DND-41 (cell line): ENCODE data around the gene NFATC3.

Experiments
- EZH2 ChIP-seq: IDR thresholded peaks from 3 replicates; pipeline ENCODE4 v1.6.1; 2012; ENCODE audit warnings: borderline replicate concordance, low read depth, mild to moderate bottlenecking, moderate library complexity, low read length, inconsistent platforms; ENCODE audit not compliant: severe bottlenecking
- TF ChIP-seq, protein P1 (sequence below): IDR thresholded peaks from 2 replicates; pipeline ENCODE4 v1.5.1; 2012; ENCODE audit warnings: borderline replicate concordance, low read length, moderate library complexity, mild to moderate bottlenecking; ENCODE audit not compliant: poor library complexity, severe bottlenecking; ENCODE audit errors: extremely low read depth

DNA sequence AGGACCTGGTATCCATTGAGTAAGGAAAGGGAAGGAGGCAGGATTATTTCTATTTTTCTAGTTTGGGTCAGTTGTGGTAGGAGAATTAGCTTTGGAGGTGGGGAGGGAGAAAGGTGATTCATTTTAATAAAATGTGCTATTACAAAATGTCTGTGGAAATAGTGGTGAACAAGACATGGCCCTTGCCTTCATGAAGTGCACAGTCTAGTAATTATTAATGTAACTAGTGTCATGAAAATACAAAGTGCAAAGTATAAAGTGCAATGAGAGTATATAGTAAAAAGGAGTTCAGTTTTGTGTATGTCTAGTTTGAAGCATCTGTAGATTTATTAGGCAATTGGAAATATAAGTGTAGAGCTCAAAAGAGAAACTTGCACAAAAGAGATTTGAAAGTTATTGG is 11.9 kb downstream of the NFATC3 start:
- TF ChIP-seq, protein P1, sequence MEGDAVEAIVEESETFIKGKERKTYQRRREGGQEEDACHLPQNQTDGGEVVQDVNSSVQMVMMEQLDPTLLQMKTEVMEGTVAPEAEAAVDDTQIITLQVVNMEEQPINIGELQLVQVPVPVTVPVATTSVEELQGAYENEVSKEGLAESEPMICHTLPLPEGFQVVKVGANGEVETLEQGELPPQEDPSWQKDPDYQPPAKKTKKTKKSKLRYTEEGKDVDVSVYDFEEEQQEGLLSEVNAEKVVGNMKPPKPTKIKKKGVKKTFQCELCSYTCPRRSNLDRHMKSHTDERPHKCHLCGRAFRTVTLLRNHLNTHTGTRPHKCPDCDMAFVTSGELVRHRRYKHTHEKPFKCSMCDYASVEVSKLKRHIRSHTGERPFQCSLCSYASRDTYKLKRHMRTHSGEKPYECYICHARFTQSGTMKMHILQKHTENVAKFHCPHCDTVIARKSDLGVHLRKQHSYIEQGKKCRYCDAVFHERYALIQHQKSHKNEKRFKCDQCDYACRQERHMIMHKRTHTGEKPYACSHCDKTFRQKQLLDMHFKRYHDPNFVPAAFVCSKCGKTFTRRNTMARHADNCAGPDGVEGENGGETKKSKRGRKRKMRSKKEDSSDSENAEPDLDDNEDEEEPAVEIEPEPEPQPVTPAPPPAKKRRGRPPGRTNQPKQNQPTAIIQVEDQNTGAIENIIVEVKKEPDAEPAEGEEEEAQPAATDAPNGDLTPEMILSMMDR: no peak
- no peak for TF ChIP-seq EZH2
